ENCODE data around the gene XYLT1.

GRCh38 chr16:17084130-17084529 is 386.6 kb downstream of the XYLT1 start:
- TF ChIP-seq CTCF (IDR thresholded peaks at IDR 0.05; ENCODE audit: low read depth, low read length) (no peak), EZH2phosphoT487 (IDR thresholded peaks at IDR 0.05; ENCODE audit: low read depth) (no peak)

Measured in OCI-LY3 (cell line).